LNCAP (cell line): Measurements from ENCODE around the gene POU2AF1.

Experiments
- CTCF ChIP-seq: fragments of 450-650 bp; IDR thresholded peaks from 2 replicates; pipeline ENCODE4 v1.5.1; 2017; ENCODE audit warnings: mild to moderate bottlenecking

Gene POU2AF1

GRCh38 chr11:111399187-111400031 lies 20.3 kb upstream of the POU2AF1 start:
- no peak for TF ChIP-seq CTCF

DNA sequence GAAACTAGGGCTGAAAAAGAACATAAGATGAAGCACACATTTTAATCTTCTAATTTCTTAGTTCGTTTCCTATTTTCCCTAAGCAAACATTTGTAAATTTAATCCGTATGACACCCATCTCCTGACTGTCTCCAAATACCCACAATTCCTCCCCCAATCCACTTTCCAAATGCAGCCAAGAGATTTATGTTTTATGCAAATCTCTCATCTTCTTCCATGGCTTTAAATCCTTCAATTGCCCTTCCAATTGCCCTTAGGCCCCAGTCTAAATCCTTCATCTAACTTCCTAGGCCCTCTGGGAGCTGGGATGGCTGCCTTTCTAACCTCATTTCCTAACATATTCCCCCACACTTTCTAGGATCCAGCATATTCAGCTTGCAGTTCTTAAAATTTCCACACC lies 18.0 kb upstream of the POU2AF1 start:
- no peak for TF ChIP-seq CTCF

DNA sequence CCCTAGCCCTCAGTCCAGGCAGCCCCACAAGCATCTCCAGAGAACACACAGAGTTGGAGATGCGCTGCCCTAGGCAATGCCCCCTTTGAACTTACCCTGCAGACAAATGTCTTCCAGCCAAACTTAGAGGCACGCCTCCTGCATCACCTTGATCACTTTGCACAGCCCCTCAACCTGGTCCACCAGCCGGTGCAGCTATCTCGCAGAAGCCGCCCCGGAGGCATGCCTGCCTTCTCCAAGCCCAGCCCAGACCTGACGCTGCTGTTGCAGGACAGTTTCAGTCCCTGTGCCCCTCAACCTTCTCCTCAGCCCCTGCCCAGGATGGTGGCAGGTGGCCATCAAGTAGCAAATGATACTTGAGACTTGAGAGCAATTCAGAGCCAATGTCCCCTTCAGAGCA lies 16.7 kb upstream of the POU2AF1 start:
- no peak for TF ChIP-seq CTCF

DNA sequence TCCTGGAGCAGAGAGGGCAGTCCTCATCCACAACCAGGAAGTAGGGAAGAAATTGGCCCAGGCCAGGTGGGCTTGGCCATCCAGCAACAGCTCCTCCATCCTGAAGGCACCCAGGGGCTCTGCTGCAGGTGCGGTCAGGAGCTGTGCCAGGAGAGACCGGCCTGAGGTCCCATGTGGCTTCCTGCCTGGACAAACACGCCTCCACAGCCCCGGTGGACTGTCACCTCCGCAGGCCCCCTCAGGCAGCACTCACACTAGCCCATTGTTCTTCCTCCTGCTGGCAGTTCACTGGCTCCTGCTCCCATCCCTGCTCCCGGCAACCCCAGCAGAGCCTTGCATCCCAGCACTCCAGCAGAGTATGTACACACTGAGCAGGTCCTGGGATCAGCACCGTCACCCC lies 16.0 kb upstream of the POU2AF1 start:
- TF ChIP-seq CTCF, result no peak

- TF ChIP-seq CTCF, result no peak
Observed at GRCh38 chr11:111393585-111393984, 14.5 kb upstream of the POU2AF1 start.

- no peak for TF ChIP-seq CTCF
Observed at GRCh38 chr11:111393096-111393495, 14.0 kb upstream of the POU2AF1 start.

GRCh38 chr11:111392552-111392951 lies 13.5 kb upstream of the POU2AF1 start:
- no peak for TF ChIP-seq CTCF
